H1 (cell line): ENCODE results near the gene MYOM3.

Experiments
- CEBPB ChIP-seq: IDR thresholded peaks from 2 replicates; pipeline ENCODE4 v1.6.1; 2012; ENCODE audit warnings: low read depth, low read length
- CHD2 ChIP-seq: IDR thresholded peaks from 2 replicates; pipeline ENCODE4 v1.6.1; 2012; ENCODE audit warnings: low read length, improper control_type of control experiment
- EZH2 ChIP-seq: fragments of 200-600 bp; sonication (generic); IDR thresholded peaks from 2 replicates; pipeline ENCODE4 v1.7.1; 2012; ENCODE audit warnings: low read depth, mild to moderate bottlenecking, moderate library complexity, low read length, inconsistent platforms; ENCODE audit not compliant: severe bottlenecking
- GABPA ChIP-seq: IDR thresholded peaks from 2 replicates; pipeline ENCODE4 v1.6.1; 2011; ENCODE audit warnings: mild to moderate bottlenecking, low read length, moderate library complexity, borderline replicate concordance; ENCODE audit not compliant: insufficient read depth
- JUND ChIP-seq: IDR thresholded peaks from 2 replicates; pipeline ENCODE4 v1.6.1; 2011; ENCODE audit warnings: mild to moderate bottlenecking, improper control_type of control experiment, low read length
- NRF1 ChIP-seq: IDR thresholded peaks from 2 replicates; pipeline ENCODE4 v1.6.1; 2011; ENCODE audit warnings: mild to moderate bottlenecking, low read depth, low read length, improper control_type of control experiment
- POLR2A ChIP-seq, 2 experiments: IDR thresholded peaks; 1 replicate in 1 of 2; 2 replicates in 1 of 2; pipeline ENCODE4 v1.6.1; 2011; ENCODE audit warnings: low read depth in 2 of 2, low read length in 2 of 2, mild to moderate bottlenecking in 2 of 2; ENCODE audit errors: control extremely low read depth in 1 of 2
- RFX5 ChIP-seq: IDR thresholded peaks from 2 replicates; pipeline ENCODE4 v1.6.1; 2011; ENCODE audit warnings: low read depth, low read length, improper control_type of control experiment, borderline replicate concordance
- TCF12 ChIP-seq: IDR thresholded peaks from 2 replicates; pipeline ENCODE4 v1.6.1; 2011; ENCODE audit warnings: low read depth, mild to moderate bottlenecking, low read length
- ZNF274 ChIP-seq: IDR thresholded peaks from 2 replicates; pipeline ENCODE4 v1.7.0; 2012; ENCODE audit warnings: low read length, borderline replicate concordance; ENCODE audit errors: extremely low read depth
- TF ChIP-seq, protein P1 (sequence below), 3 experiments: IDR thresholded peaks; 1 replicate in 2 of 3; 2 replicates in 1 of 3; pipeline versions ENCODE4 v1.5.1 to v1.6.1; 2011; ENCODE audit warnings: low read length in 3 of 3, mild to moderate bottlenecking in 3 of 3, inconsistent platforms in 2 of 3, low read depth in 1 of 3, moderate library complexity in 1 of 3; ENCODE audit not compliant: insufficient read depth in 1 of 3; ENCODE audit errors: control extremely low read depth in 1 of 3
- TF ChIP-seq, protein P2 (sequence below): IDR thresholded peaks from 2 replicates; pipeline ENCODE4 v1.6.1; 2011; ENCODE audit warnings: low read length, improper control_type of control experiment
- TF ChIP-seq, protein P3 (sequence below): IDR thresholded peaks from 2 replicates; pipeline ENCODE4 v1.6.1; 2012; ENCODE audit warnings: inconsistent platforms

DNA sequence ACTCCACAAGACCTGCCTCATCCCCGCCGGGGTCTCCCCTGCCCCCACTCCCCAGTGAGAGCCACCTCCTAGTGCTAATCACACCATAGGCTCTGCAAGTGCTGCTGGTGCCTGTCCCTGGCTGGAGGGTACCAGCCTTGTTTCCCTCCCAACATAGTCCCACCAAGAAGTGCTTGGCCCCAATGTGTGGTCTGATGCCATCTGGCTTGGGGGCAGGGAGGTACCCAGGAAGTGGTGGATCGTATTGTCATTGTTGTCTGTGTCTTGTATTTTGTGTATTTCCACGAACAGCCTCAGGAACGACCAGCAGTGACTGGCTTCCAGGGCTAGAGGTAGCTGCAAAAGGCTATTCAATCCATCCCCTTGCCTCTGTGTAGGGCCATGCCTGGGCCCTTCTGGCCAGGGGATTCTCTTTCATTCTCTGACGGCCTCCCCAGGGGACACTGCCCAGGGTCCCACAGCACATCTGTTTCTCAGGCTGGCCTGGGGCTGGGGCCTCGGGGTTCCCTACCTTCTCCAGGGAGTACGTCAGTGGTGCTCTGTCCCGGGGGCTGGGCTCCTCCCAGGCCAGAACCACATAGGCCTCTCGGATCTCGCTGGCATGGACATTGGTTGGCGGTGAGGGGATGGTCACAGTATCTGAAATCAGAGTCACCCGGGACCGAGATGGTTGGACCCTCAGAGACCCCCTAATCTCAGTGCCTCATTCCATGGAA, 22.8 kb downstream of the MYOM3 start:
- TF ChIP-seq POLR2A (IDR thresholded peaks at IDR 0.05; ENCODE audit: control extremely low read depth in 1 of 2, low read depth in 2 of 2, low read length in 2 of 2): no peak
- TF ChIP-seq, protein P1, sequence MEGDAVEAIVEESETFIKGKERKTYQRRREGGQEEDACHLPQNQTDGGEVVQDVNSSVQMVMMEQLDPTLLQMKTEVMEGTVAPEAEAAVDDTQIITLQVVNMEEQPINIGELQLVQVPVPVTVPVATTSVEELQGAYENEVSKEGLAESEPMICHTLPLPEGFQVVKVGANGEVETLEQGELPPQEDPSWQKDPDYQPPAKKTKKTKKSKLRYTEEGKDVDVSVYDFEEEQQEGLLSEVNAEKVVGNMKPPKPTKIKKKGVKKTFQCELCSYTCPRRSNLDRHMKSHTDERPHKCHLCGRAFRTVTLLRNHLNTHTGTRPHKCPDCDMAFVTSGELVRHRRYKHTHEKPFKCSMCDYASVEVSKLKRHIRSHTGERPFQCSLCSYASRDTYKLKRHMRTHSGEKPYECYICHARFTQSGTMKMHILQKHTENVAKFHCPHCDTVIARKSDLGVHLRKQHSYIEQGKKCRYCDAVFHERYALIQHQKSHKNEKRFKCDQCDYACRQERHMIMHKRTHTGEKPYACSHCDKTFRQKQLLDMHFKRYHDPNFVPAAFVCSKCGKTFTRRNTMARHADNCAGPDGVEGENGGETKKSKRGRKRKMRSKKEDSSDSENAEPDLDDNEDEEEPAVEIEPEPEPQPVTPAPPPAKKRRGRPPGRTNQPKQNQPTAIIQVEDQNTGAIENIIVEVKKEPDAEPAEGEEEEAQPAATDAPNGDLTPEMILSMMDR (IDR thresholded peaks at IDR 0.05; ENCODE audit: control extremely low read depth in 1 of 3, insufficient read depth in 1 of 3, low read depth in 1 of 3, low read length in 3 of 3): no peak
- TF ChIP-seq JUND: no peak
- TF ChIP-seq CEBPB: no peak
- no peak for TF ChIP-seq RFX5
- TF ChIP-seq, protein P2, sequence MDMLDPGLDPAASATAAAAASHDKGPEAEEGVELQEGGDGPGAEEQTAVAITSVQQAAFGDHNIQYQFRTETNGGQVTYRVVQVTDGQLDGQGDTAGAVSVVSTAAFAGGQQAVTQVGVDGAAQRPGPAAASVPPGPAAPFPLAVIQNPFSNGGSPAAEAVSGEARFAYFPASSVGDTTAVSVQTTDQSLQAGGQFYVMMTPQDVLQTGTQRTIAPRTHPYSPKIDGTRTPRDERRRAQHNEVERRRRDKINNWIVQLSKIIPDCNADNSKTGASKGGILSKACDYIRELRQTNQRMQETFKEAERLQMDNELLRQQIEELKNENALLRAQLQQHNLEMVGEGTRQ: no peak
- no peak for TF ChIP-seq GABPA
- no peak for TF ChIP-seq TCF12
- TF ChIP-seq NRF1: no peak
- TF ChIP-seq EZH2: no peak
- TF ChIP-seq ZNF274: no peak
- no peak for TF ChIP-seq CHD2
- TF ChIP-seq, protein P3, sequence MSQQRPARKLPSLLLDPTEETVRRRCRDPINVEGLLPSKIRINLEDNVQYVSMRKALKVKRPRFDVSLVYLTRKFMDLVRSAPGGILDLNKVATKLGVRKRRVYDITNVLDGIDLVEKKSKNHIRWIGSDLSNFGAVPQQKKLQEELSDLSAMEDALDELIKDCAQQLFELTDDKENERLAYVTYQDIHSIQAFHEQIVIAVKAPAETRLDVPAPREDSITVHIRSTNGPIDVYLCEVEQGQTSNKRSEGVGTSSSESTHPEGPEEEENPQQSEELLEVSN: no peak
